Measurements from ENCODE around the gene GGA2.
A peak's percentile ranks its signal among the peaks of the same experiment; 100 is the strongest.
"Not testable (repeated sequence)": the region's sequence is repeated elsewhere in the genome, so short reads cannot be mapped to it uniquely, and the experiment has no call there.

GGA2 gene

GRCh38 chr16:23504453-23505179 is 5.7 kb downstream of the GGA2 start:
- peak in 27 of 56 donors; percentile 5 to 56 (median 17) for DNase-seq

GRCh38 chr16:23504076-23504452 is 6.2 kb downstream of the GGA2 start:
- no peak for DNase-seq

GRCh38 chr16:23502466-23502865 is 7.8 kb downstream of the GGA2 start:
- no peak for DNase-seq

- DNase-seq, result no peak
These were observed 9.0 kb downstream of the GGA2 start for GRCh38 chr16:23501291-23501690.

GRCh38 chr16:23500862-23501225 is 9.4 kb downstream of the GGA2 start:
- no peak for DNase-seq

GRCh38 chr16:23500212-23500861 is 10.0 kb downstream of the GGA2 start:
- DNase-seq, result no peak

GRCh38 chr16:23499801-23500200 is 10.5 kb downstream of the GGA2 start:
- peak in 2 of 56 donors; percentile 5 to 12 for DNase-seq

GRCh38 chr16:23498863-23499262 is 11.4 kb downstream of the GGA2 start:
- no peak for DNase-seq

GRCh38 chr16:23497543-23497868 is 12.8 kb downstream of the GGA2 start:
- no peak for DNase-seq

GRCh38 chr16:23496821-23497542 is 13.3 kb downstream of the GGA2 start:
- DNase-seq, result no peak

GRCh38 chr16:23495671-23496070 is 14.6 kb downstream of the GGA2 start:
- no peak for DNase-seq

GRCh38 chr16:23494188-23494587 is 16.1 kb downstream of the GGA2 start:
- DNase-seq, result no peak

GRCh38 chr16:23491490-23492391 is 18.6 kb downstream of the GGA2 start:
- DNase-seq, result no peak

- no peak for DNase-seq
These were observed 23.8 kb downstream of the GGA2 start for GRCh38 chr16:23486480-23486879.

GRCh38 chr16:23485841-23486240 is 24.5 kb downstream of the GGA2 start:
- DNase-seq, result no peak

- DNase-seq, result no peak
These were observed 25.1 kb downstream of the GGA2 start for GRCh38 chr16:23485257-23485614.

GRCh38 chr16:23484510-23485256 is 25.6 kb downstream of the GGA2 start:
- DNase-seq, result no peak

GRCh38 chr16:23483492-23483891 is 26.8 kb downstream of the GGA2 start:
- not testable (repeated sequence) for DNase-seq

- DNase-seq, result no peak
These were observed 27.5 kb downstream of the GGA2 start for GRCh38 chr16:23482778-23483177.

- no peak for DNase-seq
These were observed 30.0 kb downstream of the GGA2 start for GRCh38 chr16:23480257-23480656.

- no peak for DNase-seq
These were observed 31.2 kb downstream of the GGA2 start for GRCh38 chr16:23479138-23479537.

Measured in amygdala (tissue), 56 donors.